ENCODE data around the gene ZNF669.

ZNF669 gene

DNA sequence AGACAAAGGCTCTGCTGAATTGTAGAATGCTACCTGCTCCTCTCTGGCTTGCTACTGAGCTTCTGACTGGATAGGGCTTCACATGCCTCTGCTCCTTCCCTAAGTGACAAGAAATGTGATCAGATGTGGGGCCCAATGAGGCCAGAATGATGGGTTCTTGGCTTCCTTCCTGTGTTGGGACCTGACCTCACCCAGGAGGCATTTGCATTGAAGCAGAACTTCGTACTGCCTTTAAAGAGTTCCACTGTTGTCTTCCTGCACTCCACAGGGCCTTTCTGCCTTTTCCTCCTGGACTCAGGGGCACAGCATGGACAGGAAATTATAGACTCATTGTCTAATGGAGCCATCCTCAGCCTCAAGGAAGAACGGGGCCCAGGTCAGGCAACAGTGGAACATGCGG is 39.9 kb downstream of the ZNF669 start:
- Mint-ChIP-seq H3K4me3 (no peak overlapping the region), H3K27ac (no peak overlapping the region), H3K36me3 (peaks cover 32% of the 10 kb centered on the region), H3K27me3 (no peaks in the 10 kb centered on the region), H3K9me3 (peaks cover 7% of the 10 kb centered on the region), H3K4me1 (peaks cover 11% of the 10 kb centered on the region)
- no peak for ATAC-seq (ENCODE audit: low read depth)
- DNase-seq (ENCODE audit: low spot score in 2 of 2) = no peak

DNA sequence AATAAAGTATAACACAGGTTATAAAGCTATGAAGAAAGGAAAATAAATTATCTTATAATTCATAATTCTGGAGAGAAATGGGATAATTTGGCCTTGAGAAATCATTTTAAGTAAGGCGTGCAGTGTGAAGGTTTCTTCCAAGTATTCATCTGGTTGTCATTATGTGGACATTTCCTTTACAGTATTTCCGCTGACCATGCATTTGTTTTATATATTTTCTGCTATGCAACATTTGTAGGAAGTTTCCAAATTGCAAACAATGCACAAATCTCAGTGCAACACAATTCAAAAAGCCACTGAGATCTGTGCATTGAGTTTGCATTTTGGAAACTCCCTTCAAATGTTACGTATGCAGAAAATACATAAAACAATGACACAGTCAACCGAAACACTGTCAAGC is 43.4 kb downstream of the ZNF669 start:
- ATAC-seq (ENCODE audit: low read depth) (no peak), DNase-seq (ENCODE audit: low spot score in 2 of 2) (no peak)
- H3K27me3 Mint-ChIP-seq = no peaks in the 10 kb centered on the region
- H3K4me3 Mint-ChIP-seq = no peak overlapping the region
- H3K4me1 Mint-ChIP-seq = peaks cover 8% of the 10 kb centered on the region
- H3K27ac Mint-ChIP-seq = no peak overlapping the region
- H3K9me3 Mint-ChIP-seq = peaks cover 21% of the 10 kb centered on the region
- H3K36me3 Mint-ChIP-seq = peaks cover 42% of the 10 kb centered on the region

DNA sequence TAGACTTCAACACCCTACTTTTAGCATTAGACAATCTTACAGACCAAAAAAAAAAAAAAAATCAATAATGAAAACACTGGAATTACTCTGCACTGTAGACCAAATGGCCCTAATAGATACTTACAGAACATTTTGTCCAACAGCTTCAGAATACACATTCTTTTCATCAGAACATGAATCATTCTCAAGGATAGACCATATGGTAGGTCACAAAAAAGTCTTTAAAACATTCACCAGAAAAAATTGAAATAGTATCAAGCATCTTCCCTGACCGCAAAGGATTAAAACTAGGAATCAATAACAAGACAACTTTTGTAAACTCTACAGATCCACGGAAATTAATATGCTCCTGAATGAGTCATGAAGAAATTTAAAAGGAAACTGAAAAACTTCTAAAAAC is 48.1 kb downstream of the ZNF669 start:
- Mint-ChIP-seq H3K36me3 (peaks cover 40% of the 10 kb centered on the region), H3K27ac (no peak overlapping the region), H3K4me3 (no peak overlapping the region), H3K4me1 (peaks cover 5% of the 10 kb centered on the region), H3K27me3 (no peaks in the 10 kb centered on the region), H3K9me3 (peaks cover 29% of the 10 kb centered on the region)
- DNase-seq (ENCODE audit: low spot score in 2 of 2) = no peak
- no peak for ATAC-seq (ENCODE audit: low read depth)

DNA sequence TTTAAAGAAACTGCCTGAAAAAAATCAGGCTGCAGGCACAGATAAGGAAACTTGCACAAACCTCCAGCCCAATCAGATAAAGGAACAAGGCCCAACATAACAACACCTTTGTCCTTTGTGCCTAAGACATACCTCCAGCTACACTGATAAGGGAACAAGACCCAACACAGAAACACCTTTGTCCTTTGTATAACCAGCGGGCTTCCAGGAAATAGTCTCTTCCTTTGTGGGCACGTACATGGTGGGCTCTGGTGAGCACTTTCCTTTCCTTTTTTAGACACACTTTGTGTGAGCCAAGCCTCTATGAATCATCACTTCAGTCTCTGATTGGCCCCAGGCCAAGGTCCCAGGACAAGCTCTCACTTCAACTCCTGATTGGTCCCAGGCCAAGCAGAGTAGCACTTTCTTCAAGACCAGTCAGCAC is 49.2 kb downstream of the ZNF669 start:
- Mint-ChIP-seq H3K27me3 (no peaks in the 10 kb centered on the region), H3K4me1 (peaks cover 5% of the 10 kb centered on the region), H3K4me3 (no peak overlapping the region), H3K9me3 (peaks cover 31% of the 10 kb centered on the region), H3K36me3 (peaks cover 40% of the 10 kb centered on the region), H3K27ac (no peak overlapping the region)
- ATAC-seq (ENCODE audit: low read depth) = no peak
- DNase-seq (ENCODE audit: low spot score in 2 of 2) = no peak

Data from memory B cell (primary cell).